Tibial nerve (tissue), 4 donors: ENCODE data around the gene ADAMTSL1. TPM values are rescaled to one million over a fixed set of nuclear protein-coding genes. Genes with fewer than 3 reads are reported as not detected.

Experiments
- DNase-seq, 2 donors: peaks; one replicate each; pipeline ENCODE4 v3.0.0-alpha.2; 2019; ENCODE audit warnings: low spot score in 2 of 2
- H3K27ac ChIP-seq, 4 donors: fragments of 200-600 bp; sonication (generic) in 3 of 4; one replicate each; pipeline ENCODE4 v1.5.1; 2017 to 2019; ENCODE audit warnings: mild to moderate bottlenecking in 1 of 4
- H3K27me3 ChIP-seq, 2 donors: fragments of 200-600 bp; sonication (generic) in 1 of 2; one replicate each; pipeline versions ENCODE4 v1.5.1 to v1.6.0; 2017 to 2019
- H3K36me3 ChIP-seq, 3 donors: fragments of 200-600 bp; sonication (generic); one replicate each; pipeline ENCODE4 v1.5.1; 2018 to 2019
- H3K4me1 ChIP-seq, 4 donors: fragments of 200-600 bp; sonication (generic) in 3 of 4; one replicate each; pipeline ENCODE4 v1.5.1; 2017 to 2019
- H3K4me3 ChIP-seq, 4 donors: fragments of 200-600 bp; sonication (generic) in 3 of 4; one replicate each; pipeline ENCODE4 v1.5.1; 2017 to 2019; ENCODE audit warnings: mild to moderate bottlenecking in 1 of 4, moderate library complexity in 1 of 4
- H3K9me3 ChIP-seq, 4 donors: fragments of 200-600 bp; sonication (generic) in 3 of 4; one replicate each; pipeline ENCODE4 v1.5.1; 2017 to 2019
- CTCF ChIP-seq, 5 experiments: fragments of 200-600 bp in 3 of 5; fragments of 450-650 bp in 2 of 5; sonication (generic) in 3 of 5; IDR thresholded peaks; one replicate each; pipeline ENCODE4 v1.5.1; 2016 to 2019; ENCODE audit warnings: antibody characterized with exemption in 5 of 5, mild to moderate bottlenecking in 3 of 5, moderate library complexity in 2 of 5
- EP300 ChIP-seq, 2 donors: sonication (generic); formaldehyde crosslinking; IDR thresholded peaks; one replicate each; pipeline ENCODE4 v1.6.1; 2017; ENCODE audit warnings: antibody characterized with exemption in 2 of 2, mild to moderate bottlenecking in 1 of 2
- POLR2A ChIP-seq, 2 donors: fragments of 450-650 bp; IDR thresholded peaks; one replicate each; pipeline ENCODE4 v1.6.1; 2017; ENCODE audit warnings: antibody characterized with exemption in 2 of 2, mild to moderate bottlenecking in 2 of 2, moderate library complexity in 2 of 2
- WGBS, 2 donors: methylation state at CpG; one replicate each; pipeline ENCODE4 v1.1.5; 2018; 5-methylcytosine and 5-hydroxymethylcytosine counted together
- total RNA-seq, 4 donors: library from RNA; depleted of rRNA; stranded (reverse); fragments of >200 nt; gene quantifications; one replicate each; pipeline ENCODE4 v1.1.0, GENCODE V29; 2016

The ADAMTSL1 gene
- total RNA-seq, 4 donors from 2014 or later = 11.9 to 27.1 (median 21.3) TPM

- peak overlapping the region in 2 of 4 donors; percentile 48 to 54 for H3K27ac ChIP-seq
- no peak for DNase-seq
Measured at GRCh38 chr9:18666986-18667772, 193.2 kb downstream of the ADAMTSL1 start.

GRCh38 chr9:18668944-18669343, 195.0 kb downstream of the ADAMTSL1 start:
- no peak for DNase-seq
- no peaks in the 10 kb centered on the region for H3K36me3 ChIP-seq
- no peak overlapping the region for H3K27ac ChIP-seq
- peaks cover 0 to 18% (median 9%) of the 10 kb centered on the region in 4 donors for H3K4me1 ChIP-seq
- H3K9me3 ChIP-seq = no peaks in the 10 kb centered on the region
- no peaks in the 10 kb centered on the region for H3K27me3 ChIP-seq
- no peak overlapping the region for H3K4me3 ChIP-seq
- 48 to 64% methylated on average over 2 of the region's 2 CpGs for WGBS, 2 donors
- no peak for TF ChIP-seq POLR2A (IDR thresholded peaks at IDR 0.05)
- TF ChIP-seq CTCF (IDR thresholded peaks at IDR 0.05) = no peak
- TF ChIP-seq EP300 (IDR thresholded peaks at IDR 0.05) = no peak

More at GRCh38 chr9:18666986-18667772, 193.2 kb downstream of the ADAMTSL1 start:
- 55 to 58% methylated on average over 6 of the region's 6 CpGs for WGBS, 2 donors
- Histone ChIP-seq H3K36me3 (no peaks in the 10 kb centered on the region), H3K4me3 (no peak overlapping the region), H3K9me3 (no peaks in the 10 kb centered on the region), H3K27me3 (no peaks in the 10 kb centered on the region), H3K4me1 (peaks cover 0 to 18% (median 9%) of the 10 kb centered on the region in 4 donors)
- TF ChIP-seq POLR2A (IDR thresholded peaks at IDR 0.05) (no peak), CTCF (IDR thresholded peaks at IDR 0.05) (no peak), EP300 (IDR thresholded peaks at IDR 0.05) (peak in 1 of 2 donors; percentile 9)

- TF ChIP-seq EP300 (IDR thresholded peaks at IDR 0.05) = no peak
- TF ChIP-seq CTCF (IDR thresholded peaks at IDR 0.05) = no peak
- TF ChIP-seq POLR2A (IDR thresholded peaks at IDR 0.05) = no peak
- no peak for DNase-seq
Measured at GRCh38 chr9:18672706-18673105, 198.8 kb downstream of the ADAMTSL1 start.

GRCh38 chr9:18673179-18673578, 199.2 kb downstream of the ADAMTSL1 start:
- no peak overlapping the region for H3K4me3 ChIP-seq
- H3K36me3 ChIP-seq = no peaks in the 10 kb centered on the region
- H3K4me1 ChIP-seq = peaks cover 0 to 18% (median 0%) of the 10 kb centered on the region in 4 donors
- 43 to 45% methylated on average over 4 of the region's 4 CpGs for WGBS, 2 donors
- no peak overlapping the region for H3K27ac ChIP-seq
- H3K9me3 ChIP-seq = no peaks in the 10 kb centered on the region
- no peak for DNase-seq
- no peaks in the 10 kb centered on the region for H3K27me3 ChIP-seq
- TF ChIP-seq POLR2A (IDR thresholded peaks at IDR 0.05) (no peak), EP300 (IDR thresholded peaks at IDR 0.05) (no peak), CTCF (IDR thresholded peaks at IDR 0.05) (no peak)

More at GRCh38 chr9:18672706-18673105, 198.8 kb downstream of the ADAMTSL1 start:
- peaks cover 0 to 19% (median 0%) of the 10 kb centered on the region in 4 donors for H3K4me1 ChIP-seq
- no peaks in the 10 kb centered on the region for H3K9me3 ChIP-seq
- no peak overlapping the region for H3K4me3 ChIP-seq
- H3K27ac ChIP-seq = no peak overlapping the region
- no peaks in the 10 kb centered on the region for H3K36me3 ChIP-seq
- H3K27me3 ChIP-seq = no peaks in the 10 kb centered on the region

- Histone ChIP-seq H3K9me3 (no peaks in the 10 kb centered on the region), H3K4me3 (no peak overlapping the region), H3K27me3 (no peaks in the 10 kb centered on the region), H3K4me1 (peaks cover 0 to 33% (median 4%) of the 10 kb centered on the region in 4 donors), H3K27ac (no peak overlapping the region), H3K36me3 (no peaks in the 10 kb centered on the region)
- TF ChIP-seq POLR2A (IDR thresholded peaks at IDR 0.05) (no peak), CTCF (IDR thresholded peaks at IDR 0.05) (no peak), EP300 (IDR thresholded peaks at IDR 0.05) (no peak)
- WGBS, 2 donors = 68 to 85% methylated on average over 1 of the region's 1 CpG
- DNase-seq = no peak
Measured at GRCh38 chr9:18675332-18675731, 201.4 kb downstream of the ADAMTSL1 start.
